ENCODE results near the gene SPACA4. TPM values are rescaled to one million over a fixed set of nuclear protein-coding genes. Genes with fewer than 3 reads are reported as not detected.

Gene SPACA4
- total and polyA plus RNA-seq, 2 of the 4 experiments (the other 2 are of a cell fraction) = not detected

- no peak overlapping the region for H3K4me3 ChIP-seq (ENCODE audit: insufficient read depth, low read depth, low read length)
- peak; percentile 2; the same call in 1 of the 2 replicates for ATAC-seq (ENCODE audit: low read depth)
- no peak overlapping the region for H2AK5ac ChIP-seq (ENCODE audit: low read depth, low read length)
- peaks cover 28% of the 10 kb centered on the region for H3K36me3 ChIP-seq (ENCODE audit: control insufficient read depth, insufficient read depth, low read length)
- no peak overlapping the region for H4K5ac ChIP-seq (ENCODE audit: low read depth, low read length)
- DNase-seq = no peak
- H3K14ac ChIP-seq (replicated peaks; ENCODE audit: low read depth, low read length) = no peak overlapping the region
- H3K4me2 ChIP-seq (ENCODE audit: low read depth, low read length) = no peak overlapping the region
- H3K56ac ChIP-seq (ENCODE audit: extremely low read depth, insufficient read depth, low read length) = no peak overlapping the region
- ChIA-PET POLR2A (ENCODE audit: unreplicated experiment) (no interaction called here), CTCF (no interaction called here)
- no peak overlapping the region for H2BK120ac ChIP-seq (ENCODE audit: low read depth, low read length)
- peaks cover 53% of the 10 kb centered on the region for H4K20me1 ChIP-seq (ENCODE audit: insufficient read depth, low read length)
- no peaks in the 10 kb centered on the region for H3K9me1 ChIP-seq (ENCODE audit: insufficient read depth, low read length)
- no peak overlapping the region for H2AFZ ChIP-seq (replicated peaks; ENCODE audit: low read length, poor library complexity)
- H3K79me1 ChIP-seq (ENCODE audit: low read depth in 1 of 2, low read length in 2 of 2) = peaks cover 8 to 36% of the 10 kb centered on the region in 2 experiments; a peak in 3 of 4 replicates
- intact Hi-C loops (cut with micrococcal nuclease) (no loop called here), in situ Hi-C loops (cut with MboI; ENCODE audit: low sequenced_read_pairs) (no loop called here), dilution Hi-C loops (cut with HindIII; ENCODE audit: low sequenced_read_pairs, unreplicated experiment) (no loop called here)
- 68% methylated on average over 11 of the region's 13 CpGs; no CpG with 5 or more reads in 1 of the 2 experiments for WGBS, 2 experiments (ENCODE audit: extremely low coverage in 2 of 2, insufficient read length in 1 of 2)
- no peak overlapping the region for H3K9ac ChIP-seq (ENCODE audit: low read depth, low read length)
- no peaks in the 10 kb centered on the region for H3K9me3 ChIP-seq (ENCODE audit: control insufficient read depth, insufficient read depth, low read length)
- no peak overlapping the region for H2BK15ac ChIP-seq (ENCODE audit: low read depth, low read length)
- H2BK20ac ChIP-seq (ENCODE audit: low read depth, low read length) = no peak overlapping the region
- H2AK9ac ChIP-seq (replicated peaks; ENCODE audit: low read depth, low read length, poor library complexity) = no peak overlapping the region
- BruUV-seq (replicated peaks) = no TSS peak
- TF ChIP-seq SMC3 (IDR thresholded peaks at IDR 0.05; ENCODE audit: low read depth, low read length) = no peak
- no peak for TF ChIP-seq RAD21 (IDR thresholded peaks at IDR 0.05; ENCODE audit: low read length)
- no peak for TF ChIP-seq USF2 (IDR thresholded peaks at IDR 0.05; ENCODE audit: low read depth, low read length)
- TF ChIP-seq NFE2L2 (IDR thresholded peaks at IDR 0.05; ENCODE audit: low read depth, low read length) = no peak
- no peak for TF ChIP-seq MAFK (IDR thresholded peaks at IDR 0.05; ENCODE audit: low read depth, low read length)
- TF ChIP-seq MXI1 (IDR thresholded peaks at IDR 0.05; ENCODE audit: borderline replicate concordance, low read depth, low read length) = no peak
- TF ChIP-seq POLR2A (IDR thresholded peaks at IDR 0.05; ENCODE audit: low read depth, low read length) = peak; percentile 53; the same call in 1 of the 2 replicates
- no peak overlapping the region for H2BK5ac ChIP-seq (ENCODE audit: low read depth, low read length, poor library complexity, severe bottlenecking)
- no peak overlapping the region for H3K23ac ChIP-seq (ENCODE audit: low read depth, low read length)
- H4K91ac ChIP-seq (ENCODE audit: insufficient read depth, low read depth, low read length) = no peak overlapping the region
- H3K18ac ChIP-seq (ENCODE audit: low read depth, low read length) = no peak overlapping the region
- peaks cover 8% of the 10 kb centered on the region for H3K4me1 ChIP-seq (ENCODE audit: control insufficient read depth, insufficient read depth, low read length)
- no peaks in the 10 kb centered on the region for H3K27me3 ChIP-seq (ENCODE audit: control insufficient read depth, insufficient read depth, low read length)
- H4K8ac ChIP-seq (ENCODE audit: low read depth in 2 of 2, low read length in 2 of 2) = no peak overlapping the region; a peak in 1 of 4 replicates
- H3K4ac ChIP-seq (ENCODE audit: low read depth, low read length) = no peak overlapping the region
- no peak overlapping the region for H3K27ac ChIP-seq (ENCODE audit: insufficient read depth, low read length)
Observed at GRCh38 chr19:48613852-48614435, 7.4 kb downstream of the SPACA4 start.
